Measurements from ENCODE around the gene TMEM242. TPM values are rescaled to one million over a fixed set of nuclear protein-coding genes. Genes with fewer than 3 reads are reported as not detected.

Gene TMEM242
- total RNA-seq, 2 donors from 2014 or later = 10.8 to 11.9 TPM

DNA sequence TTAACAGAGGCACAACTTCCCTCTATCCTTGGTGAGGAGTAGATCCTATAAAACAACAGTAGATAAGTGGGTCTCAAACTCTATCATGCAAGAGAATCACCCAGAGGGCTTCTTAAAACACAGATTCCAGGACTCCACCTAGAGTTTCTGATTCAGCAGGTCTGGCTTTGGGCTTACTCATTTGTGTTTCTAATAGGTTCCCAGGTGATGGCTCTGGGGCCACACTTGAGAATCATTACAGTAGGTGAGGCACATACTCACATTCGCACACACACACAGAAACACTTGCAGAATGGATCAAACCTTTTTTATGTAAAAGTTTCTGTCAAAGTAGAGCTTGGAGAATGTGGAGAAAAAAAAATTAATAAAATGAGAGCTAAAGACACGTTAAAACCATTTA, 52.4 kb downstream of the TMEM242 start:
- Histone ChIP-seq H3K36me3 (no peaks in the 10 kb centered on the region), H3K27ac (no peak overlapping the region), H3K4me3 (no peak overlapping the region), H3K4me1 (no peaks in the 10 kb centered on the region), H3K9ac (ENCODE audit: low read depth in 2 of 2, low read length in 2 of 2) (no peak overlapping the region), H3K27me3 (no peaks in the 10 kb centered on the region), H3K9me3 (no peaks in the 10 kb centered on the region)
- intact Hi-C loops (cut with DNase I) = loop anchor here (5.0 to 10.0 kb wide), 2 partner anchors 34 to 236 kb away; no protein-coding TSS in a partner anchor
- DNase-seq = no peak
- TF ChIP-seq, protein P1, sequence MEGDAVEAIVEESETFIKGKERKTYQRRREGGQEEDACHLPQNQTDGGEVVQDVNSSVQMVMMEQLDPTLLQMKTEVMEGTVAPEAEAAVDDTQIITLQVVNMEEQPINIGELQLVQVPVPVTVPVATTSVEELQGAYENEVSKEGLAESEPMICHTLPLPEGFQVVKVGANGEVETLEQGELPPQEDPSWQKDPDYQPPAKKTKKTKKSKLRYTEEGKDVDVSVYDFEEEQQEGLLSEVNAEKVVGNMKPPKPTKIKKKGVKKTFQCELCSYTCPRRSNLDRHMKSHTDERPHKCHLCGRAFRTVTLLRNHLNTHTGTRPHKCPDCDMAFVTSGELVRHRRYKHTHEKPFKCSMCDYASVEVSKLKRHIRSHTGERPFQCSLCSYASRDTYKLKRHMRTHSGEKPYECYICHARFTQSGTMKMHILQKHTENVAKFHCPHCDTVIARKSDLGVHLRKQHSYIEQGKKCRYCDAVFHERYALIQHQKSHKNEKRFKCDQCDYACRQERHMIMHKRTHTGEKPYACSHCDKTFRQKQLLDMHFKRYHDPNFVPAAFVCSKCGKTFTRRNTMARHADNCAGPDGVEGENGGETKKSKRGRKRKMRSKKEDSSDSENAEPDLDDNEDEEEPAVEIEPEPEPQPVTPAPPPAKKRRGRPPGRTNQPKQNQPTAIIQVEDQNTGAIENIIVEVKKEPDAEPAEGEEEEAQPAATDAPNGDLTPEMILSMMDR (IDR thresholded peaks at IDR 0.05) = no peak

DNA sequence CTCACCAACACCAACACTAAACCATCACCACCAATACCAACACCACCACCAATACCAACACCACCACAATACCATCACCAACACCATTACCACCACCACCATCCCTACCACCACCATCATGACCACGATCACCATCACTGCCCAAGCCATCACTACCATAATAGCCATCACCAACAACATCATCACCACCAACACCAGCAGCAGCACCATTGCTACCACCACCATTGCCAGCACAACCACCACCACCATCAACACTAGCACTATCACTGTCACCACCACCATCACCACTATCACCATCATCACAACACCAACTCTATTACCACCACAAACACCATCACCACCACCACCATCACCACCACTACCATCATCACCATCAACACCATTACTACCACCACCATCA, 53.0 kb downstream of the TMEM242 start:
- intact Hi-C loops (cut with DNase I) = loop anchor here (5.0 to 10.0 kb wide), 2 partner anchors 33 to 236 kb away; no protein-coding TSS in a partner anchor
- no peak overlapping the region for H3K4me3 ChIP-seq
- no peaks in the 10 kb centered on the region for H3K27me3 ChIP-seq
- H3K9me3 ChIP-seq = no peaks in the 10 kb centered on the region
- no peaks in the 10 kb centered on the region for H3K36me3 ChIP-seq
- no peaks in the 10 kb centered on the region for H3K4me1 ChIP-seq
- no peak overlapping the region for H3K9ac ChIP-seq (ENCODE audit: low read depth in 2 of 2, low read length in 2 of 2)
- TF ChIP-seq, protein P1 (IDR thresholded peaks at IDR 0.05) = no peak
- no peak overlapping the region for H3K27ac ChIP-seq
- no peak for DNase-seq

DNA sequence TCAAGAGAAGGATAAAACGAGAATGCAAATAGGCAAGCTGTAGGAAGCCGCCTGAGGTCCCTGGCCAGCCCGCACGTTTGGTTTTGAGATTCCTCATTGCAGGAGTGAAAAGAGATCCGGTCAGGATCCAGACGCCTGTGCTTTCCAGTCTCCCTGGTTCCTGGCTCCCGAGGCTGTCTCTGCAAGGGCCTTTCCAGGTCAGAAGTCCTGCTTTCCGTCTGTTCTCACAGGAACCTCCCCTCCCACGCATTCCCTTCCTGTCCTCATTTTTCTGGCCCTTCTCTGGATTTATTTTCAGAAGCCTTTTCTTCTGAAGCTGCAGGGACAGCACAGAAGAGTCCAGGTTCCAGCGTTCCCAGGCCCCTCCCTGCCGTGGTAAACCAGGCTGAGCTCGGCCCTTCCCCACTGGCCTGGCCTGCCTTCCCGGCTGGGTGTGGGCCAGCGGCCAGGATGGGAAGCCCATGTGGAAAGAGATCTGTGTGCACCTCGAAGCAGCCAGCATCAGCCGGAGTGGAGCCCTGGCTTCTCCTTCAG, 54.0 kb downstream of the TMEM242 start:
- H3K27ac ChIP-seq = peak overlapping the region; percentile 50
- H3K36me3 ChIP-seq = no peaks in the 10 kb centered on the region
- H3K4me1 ChIP-seq = no peaks in the 10 kb centered on the region
- peak; percentile 46 for DNase-seq
- H3K27me3 ChIP-seq = no peaks in the 10 kb centered on the region
- no peaks in the 10 kb centered on the region for H3K9me3 ChIP-seq
- no peak overlapping the region for H3K4me3 ChIP-seq
- H3K9ac ChIP-seq (ENCODE audit: low read depth in 2 of 2, low read length in 2 of 2) = no peak overlapping the region
- intact Hi-C loops (cut with DNase I) = no loop called here
- TF ChIP-seq, protein P1 (IDR thresholded peaks at IDR 0.05) = no peak

DNA sequence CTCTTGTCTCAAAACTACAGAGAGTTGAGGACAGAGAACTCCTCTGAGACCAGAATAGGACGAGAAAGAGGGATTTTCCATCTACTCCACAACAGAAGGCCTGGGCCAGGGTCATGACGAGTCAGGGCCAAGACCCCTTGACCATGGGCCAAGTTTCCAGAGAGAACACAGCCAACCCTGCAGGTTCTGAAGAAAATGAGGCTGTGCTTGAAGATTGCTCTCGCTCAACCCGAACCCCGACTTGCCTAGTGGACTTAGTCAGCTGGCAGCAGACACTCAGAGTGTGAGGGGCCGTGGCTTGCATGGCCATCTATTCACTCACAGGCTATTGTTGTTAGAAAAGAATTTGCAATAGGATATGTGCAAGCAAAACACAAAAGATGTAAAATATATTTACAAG, 54.5 kb downstream of the TMEM242 start:
- intact Hi-C loops (cut with DNase I) = no loop called here

DNA sequence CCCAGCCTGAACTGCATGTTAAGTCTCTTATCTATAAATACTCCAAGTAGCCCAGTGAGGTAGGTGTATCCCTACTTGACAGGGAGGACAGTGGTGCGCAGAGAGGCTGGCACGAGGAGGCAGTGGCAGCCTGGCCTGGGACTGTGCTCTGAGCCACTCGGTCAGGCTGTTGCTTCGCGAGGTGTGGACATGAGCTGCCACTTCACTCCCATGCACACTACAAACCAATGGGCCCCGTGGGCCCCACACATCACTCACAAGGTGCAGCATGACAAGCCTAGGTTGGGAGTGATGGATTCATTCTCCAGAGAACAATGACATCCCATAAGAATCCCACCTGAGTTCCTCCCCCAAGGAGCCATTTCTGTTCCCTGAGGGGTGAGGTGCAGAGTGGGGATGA, 54.9 kb downstream of the TMEM242 start:
- TF ChIP-seq, protein P1 (IDR thresholded peaks at IDR 0.05) = no peak
- intact Hi-C loops (cut with DNase I) = no loop called here
- no peak overlapping the region for H3K4me3 ChIP-seq
- H3K27me3 ChIP-seq = no peaks in the 10 kb centered on the region
- no peak overlapping the region for H3K27ac ChIP-seq
- H3K9ac ChIP-seq (ENCODE audit: low read depth in 2 of 2, low read length in 2 of 2) = no peak overlapping the region
- H3K4me1 ChIP-seq = no peaks in the 10 kb centered on the region
- no peak for DNase-seq
- H3K36me3 ChIP-seq = no peaks in the 10 kb centered on the region
- no peaks in the 10 kb centered on the region for H3K9me3 ChIP-seq

More for the DNA sequence above, 54.5 kb downstream of the TMEM242 start:
- H3K27me3 ChIP-seq = no peaks in the 10 kb centered on the region
- H3K36me3 ChIP-seq = no peaks in the 10 kb centered on the region
- H3K27ac ChIP-seq = no peak overlapping the region
- DNase-seq = no peak
- no peaks in the 10 kb centered on the region for H3K9me3 ChIP-seq
- no peak overlapping the region for H3K4me3 ChIP-seq
- no peaks in the 10 kb centered on the region for H3K4me1 ChIP-seq
- H3K9ac ChIP-seq (ENCODE audit: low read depth in 2 of 2, low read length in 2 of 2) = no peak overlapping the region
- TF ChIP-seq, protein P1 (IDR thresholded peaks at IDR 0.05) = no peak
